Muscle layer of colon (tissue), 2 donors: ENCODE results near the gene CTBP2.
A peak's percentile ranks its signal among the peaks of the same experiment; 100 is the strongest.

Experiments
- H3K27ac ChIP-seq: one replicate; pipeline ENCODE4 v1.7.0; 2013; ENCODE audit warnings: low read depth, mild to moderate bottlenecking, low read length, moderate library complexity
- H3K27me3 ChIP-seq, 2 donors: one replicate each; pipeline ENCODE4 v1.7.0; 2013; ENCODE audit warnings: low read length in 2 of 2, mild to moderate bottlenecking in 2 of 2; ENCODE audit not compliant: insufficient read depth in 2 of 2, control insufficient read depth in 1 of 2
- H3K36me3 ChIP-seq: one replicate; pipeline ENCODE4 v1.7.0; 2013; ENCODE audit warnings: mild to moderate bottlenecking, low read length; ENCODE audit not compliant: insufficient read depth
- H3K4me1 ChIP-seq: one replicate; pipeline ENCODE4 v1.7.0; 2013; ENCODE audit warnings: mild to moderate bottlenecking, low read length; ENCODE audit not compliant: insufficient read depth
- H3K4me3 ChIP-seq, 2 donors: one replicate each; pipeline ENCODE4 v1.7.0; 2013; ENCODE audit warnings: low read length in 2 of 2, low read depth in 1 of 2, mild to moderate bottlenecking in 1 of 2, moderate library complexity in 1 of 2
- H3K9ac ChIP-seq: one replicate; pipeline ENCODE4 v1.7.0; 2013; ENCODE audit warnings: low read length
- H3K9me3 ChIP-seq: one replicate; pipeline ENCODE4 v1.7.0; 2013; ENCODE audit warnings: mild to moderate bottlenecking, low read length
- donor health status: abdominal sarcoma.
- donor health status: Adenocarcinoma of cecum.

CTBP2 gene

GRCh38 chr10:124963866-124964720, 196.3 kb downstream of the CTBP2 start:
- peaks cover 21% of the 10 kb centered on the region for H3K36me3 ChIP-seq
- no peak overlapping the region for H3K9ac ChIP-seq
- H3K4me3 ChIP-seq: no peak overlapping the region
- peaks cover 3% of the 10 kb centered on the region for H3K4me1 ChIP-seq
- H3K9me3 ChIP-seq: no peaks in the 10 kb centered on the region
- no peaks in the 10 kb centered on the region for H3K27me3 ChIP-seq
- no peak overlapping the region for H3K27ac ChIP-seq

DNA sequence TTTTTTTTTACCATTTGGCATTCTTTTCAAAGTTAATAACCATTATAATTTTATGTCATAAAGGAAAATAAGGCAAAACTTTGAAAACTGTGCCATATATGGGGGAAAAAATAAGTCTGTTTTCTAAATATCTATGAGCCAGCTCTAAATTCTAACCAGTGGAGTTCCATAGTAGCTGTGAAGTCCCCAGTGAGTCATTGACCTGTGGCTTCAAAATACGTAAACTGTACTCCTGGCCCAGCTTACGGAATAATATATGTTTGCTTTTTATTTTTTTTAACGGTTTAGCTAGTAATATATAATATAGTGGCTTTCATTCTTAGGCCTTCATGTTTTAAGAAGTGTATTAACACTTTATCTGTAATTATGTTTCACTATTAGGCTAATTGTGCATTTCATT, 197.9 kb downstream of the CTBP2 start:
- Histone ChIP-seq H3K27ac (no peak overlapping the region), H3K36me3 (peaks cover 16% of the 10 kb centered on the region), H3K9me3 (no peaks in the 10 kb centered on the region), H3K27me3 (no peaks in the 10 kb centered on the region), H3K4me3 (no peak overlapping the region), H3K4me1 (peaks cover 3% of the 10 kb centered on the region), H3K9ac (no peak overlapping the region)

- Histone ChIP-seq H3K27me3 (no peaks in the 10 kb centered on the region), H3K27ac (no peak overlapping the region), H3K4me3 (no peak overlapping the region), H3K4me1 (peaks cover 3% of the 10 kb centered on the region), H3K36me3 (peaks cover 3% of the 10 kb centered on the region), H3K9me3 (no peaks in the 10 kb centered on the region), H3K9ac (no peak overlapping the region)
Measured at GRCh38 chr10:124961248-124961570, 199.2 kb downstream of the CTBP2 start.

DNA sequence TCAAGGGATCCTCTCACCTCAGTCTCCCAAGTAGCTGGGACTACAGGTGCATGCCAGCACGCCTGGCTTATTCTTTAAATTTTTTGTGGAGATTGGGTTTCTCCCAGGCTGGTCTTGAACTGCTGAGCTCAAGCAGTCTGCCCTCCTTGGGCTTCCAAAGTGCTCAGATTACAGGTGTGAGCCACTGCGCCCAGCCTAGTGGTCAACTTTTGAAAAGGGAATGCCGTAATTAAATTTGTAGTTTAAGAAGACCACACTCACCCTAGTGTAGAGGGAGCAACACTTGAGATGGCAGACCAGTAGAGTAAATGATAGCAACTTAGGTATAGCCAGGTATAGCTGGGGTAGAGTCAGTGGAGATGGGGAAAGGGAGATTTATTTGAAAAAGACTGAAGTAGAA, 200.8 kb downstream of the CTBP2 start:
- H3K27me3 ChIP-seq: no peaks in the 10 kb centered on the region

DNA sequence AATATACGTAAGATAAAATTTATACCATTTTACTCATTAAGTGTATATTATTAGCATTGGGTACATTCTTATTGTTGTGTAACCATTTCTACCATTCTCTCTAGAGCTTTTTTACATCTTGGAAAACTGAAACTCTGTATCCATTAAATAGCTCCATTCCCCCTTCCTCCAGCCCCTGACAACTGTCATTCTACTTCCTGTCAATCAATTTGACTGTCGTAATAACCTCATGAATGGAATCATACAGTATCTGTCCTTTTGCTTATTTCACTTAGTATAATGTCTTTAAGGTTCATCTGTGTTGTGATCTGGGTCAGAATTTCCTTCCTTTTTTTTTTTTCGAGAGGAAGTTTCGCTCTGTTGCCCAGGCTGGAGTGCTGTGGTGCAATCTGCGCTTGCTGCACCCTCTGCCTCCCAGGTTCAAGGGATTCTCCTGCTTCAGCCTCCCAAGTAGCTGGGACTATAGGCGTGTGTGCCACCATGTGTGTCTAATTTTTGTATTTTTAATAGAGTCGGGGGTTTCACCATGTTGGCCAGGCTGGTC, 202.9 kb downstream of the CTBP2 start:
- no peak overlapping the region for H3K4me3 ChIP-seq
- no peaks in the 10 kb centered on the region for H3K9me3 ChIP-seq
- no peak overlapping the region for H3K9ac ChIP-seq
- H3K27ac ChIP-seq: no peak overlapping the region
- peaks cover 27% of the 10 kb centered on the region for H3K4me1 ChIP-seq
- H3K27me3 ChIP-seq: no peaks in the 10 kb centered on the region
- H3K36me3 ChIP-seq: no peaks in the 10 kb centered on the region

More for the DNA sequence above, 200.8 kb downstream of the CTBP2 start:
- H3K4me3 ChIP-seq: no peak overlapping the region
- no peaks in the 10 kb centered on the region for H3K9me3 ChIP-seq
- no peak overlapping the region for H3K27ac ChIP-seq
- peaks cover 17% of the 10 kb centered on the region for H3K4me1 ChIP-seq
- no peak overlapping the region for H3K9ac ChIP-seq
- H3K36me3 ChIP-seq: no peaks in the 10 kb centered on the region

- H3K9ac ChIP-seq: no peak overlapping the region
- H3K27me3 ChIP-seq: no peaks in the 10 kb centered on the region
- no peak overlapping the region for H3K4me3 ChIP-seq
- H3K27ac ChIP-seq: no peak overlapping the region
- H3K4me1 ChIP-seq: peaks cover 24% of the 10 kb centered on the region
- H3K36me3 ChIP-seq: no peaks in the 10 kb centered on the region
- no peaks in the 10 kb centered on the region for H3K9me3 ChIP-seq
Measured at GRCh38 chr10:124956764-124957163, 203.6 kb downstream of the CTBP2 start.

DNA sequence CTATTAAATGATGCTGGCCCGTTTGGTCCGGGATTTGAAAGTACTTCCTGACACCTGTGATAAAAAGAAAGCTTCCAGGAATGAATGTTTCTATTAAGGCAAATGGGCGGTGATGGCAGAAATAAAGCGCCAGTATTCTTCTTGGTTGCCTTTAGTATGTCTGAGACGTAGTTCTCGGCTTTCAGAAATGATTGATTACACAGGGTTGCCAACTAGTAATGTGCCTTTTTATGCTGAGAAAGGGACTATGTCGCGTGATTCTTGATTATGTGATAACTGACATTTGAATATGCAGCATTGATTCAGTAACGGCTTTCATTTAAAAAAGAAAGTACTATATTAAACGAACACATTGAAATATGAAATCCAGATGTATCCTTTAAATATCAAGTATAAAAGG, 204.5 kb downstream of the CTBP2 start:
- H3K9ac ChIP-seq: no peak overlapping the region

GRCh38 chr10:124955243-124955642, 205.1 kb downstream of the CTBP2 start:
- Histone ChIP-seq H3K9me3 (no peaks in the 10 kb centered on the region), H3K4me3 (no peak overlapping the region), H3K9ac (no peak overlapping the region), H3K27me3 (no peaks in the 10 kb centered on the region), H3K36me3 (no peaks in the 10 kb centered on the region), H3K4me1 (peaks cover 24% of the 10 kb centered on the region), H3K27ac (peak overlapping the region; percentile 26)

More for the DNA sequence above, 204.5 kb downstream of the CTBP2 start:
- H3K27ac ChIP-seq: peak overlapping the region; percentile 26
- no peaks in the 10 kb centered on the region for H3K27me3 ChIP-seq
- H3K4me1 ChIP-seq: peaks cover 24% of the 10 kb centered on the region
- H3K36me3 ChIP-seq: no peaks in the 10 kb centered on the region
- H3K9me3 ChIP-seq: no peaks in the 10 kb centered on the region
- H3K4me3 ChIP-seq: no peak overlapping the region

GRCh38 chr10:124953421-124953820, 206.9 kb downstream of the CTBP2 start:
- no peaks in the 10 kb centered on the region for H3K9me3 ChIP-seq
- no peak overlapping the region for H3K27ac ChIP-seq
- H3K27me3 ChIP-seq: no peaks in the 10 kb centered on the region
- peaks cover 24% of the 10 kb centered on the region for H3K4me1 ChIP-seq
- H3K4me3 ChIP-seq: no peak overlapping the region
- no peaks in the 10 kb centered on the region for H3K36me3 ChIP-seq
- no peak overlapping the region for H3K9ac ChIP-seq

DNA sequence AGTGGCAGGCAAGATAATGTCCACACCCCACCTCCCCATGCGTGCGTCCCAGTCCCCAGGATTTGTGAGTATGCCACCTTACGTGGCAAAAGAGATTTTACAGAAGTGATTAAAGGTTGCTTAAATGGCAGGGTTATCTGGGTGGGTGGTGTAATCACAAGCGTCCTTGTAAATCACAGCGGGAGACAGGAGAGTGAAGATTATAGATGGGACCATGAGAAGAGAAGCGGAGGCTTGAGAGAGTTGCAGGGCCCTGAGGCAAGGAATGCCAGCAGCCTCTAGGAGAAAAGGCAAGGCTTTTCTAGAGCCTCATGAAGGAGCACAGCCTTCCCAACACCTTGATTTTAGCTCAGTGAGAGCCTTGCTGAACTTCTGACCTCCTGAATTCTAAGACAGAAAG, 208.2 kb downstream of the CTBP2 start:
- H3K27ac ChIP-seq: no peak overlapping the region
- no peaks in the 10 kb centered on the region for H3K9me3 ChIP-seq
- no peak overlapping the region for H3K9ac ChIP-seq
- H3K4me1 ChIP-seq: peaks cover 31% of the 10 kb centered on the region
- H3K27me3 ChIP-seq: no peaks in the 10 kb centered on the region
- no peaks in the 10 kb centered on the region for H3K36me3 ChIP-seq
- H3K4me3 ChIP-seq: no peak overlapping the region

DNA sequence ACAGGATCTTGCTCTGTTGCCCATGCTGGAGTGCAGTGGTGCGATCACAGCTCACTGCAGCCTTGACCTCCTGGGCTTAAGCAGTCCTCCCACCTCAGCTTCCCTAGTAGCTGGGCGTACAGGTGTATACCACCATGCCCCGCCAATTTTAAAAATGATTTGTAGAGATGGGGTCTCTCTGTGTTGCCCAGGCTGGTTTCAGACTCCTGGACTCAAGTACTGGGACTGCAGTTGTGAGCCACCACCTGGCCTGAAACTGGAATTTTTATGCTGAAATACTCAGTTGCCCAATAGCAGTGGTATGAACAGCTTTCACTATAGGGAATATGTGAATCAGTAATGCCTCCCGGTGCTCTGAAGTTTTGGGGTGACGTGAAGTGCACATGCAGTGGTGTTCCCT, 210.8 kb downstream of the CTBP2 start:
- H3K9ac ChIP-seq: no peak overlapping the region
- H3K27me3 ChIP-seq: no peaks in the 10 kb centered on the region
- H3K9me3 ChIP-seq: no peaks in the 10 kb centered on the region
- no peak overlapping the region for H3K27ac ChIP-seq
- H3K4me3 ChIP-seq: no peak overlapping the region
- H3K36me3 ChIP-seq: no peaks in the 10 kb centered on the region
- H3K4me1 ChIP-seq: peaks cover 34% of the 10 kb centered on the region

DNA sequence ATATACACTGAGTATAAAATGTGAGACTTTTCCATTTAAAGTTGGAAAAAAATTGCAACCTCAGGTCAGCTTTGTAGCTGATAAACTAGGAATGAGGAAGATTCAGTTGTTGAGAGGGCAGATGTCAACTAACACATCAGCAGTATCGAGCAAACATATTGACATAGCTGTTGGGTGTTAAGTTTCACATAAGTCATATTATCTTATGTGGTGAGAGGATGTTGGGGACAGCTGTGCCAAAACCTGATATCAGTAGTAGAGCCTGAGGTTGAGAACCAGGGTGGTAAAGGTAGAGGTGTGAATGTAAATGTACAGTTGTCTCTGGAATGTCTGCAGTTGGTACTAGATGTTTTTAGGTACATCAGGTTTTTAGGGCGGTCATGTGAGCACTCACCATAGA, 213.4 kb downstream of the CTBP2 start:
- Histone ChIP-seq H3K9me3 (no peaks in the 10 kb centered on the region), H3K4me3 (no peak overlapping the region), H3K27ac (no peak overlapping the region), H3K36me3 (no peaks in the 10 kb centered on the region), H3K27me3 (no peaks in the 10 kb centered on the region), H3K4me1 (peaks cover 45% of the 10 kb centered on the region), H3K9ac (no peak overlapping the region)
